HG02588 (cell line): ENCODE data around the gene SC5D.
A peak's percentile ranks its signal among the peaks of the same experiment; 100 is the strongest.

Experiments
- ATAC-seq: cut with Tn5 transposase; IDR thresholded peaks from one replicate; pipeline ENCODE4 v1.9.1; 2021; ENCODE audit warnings: mild to moderate bottlenecking, moderate library complexity; ENCODE audit not compliant: unreplicated experiment

Gene SC5D

GRCh38 chr11:121328176-121328966 lies 35.8 kb downstream of the SC5D start:
- ATAC-seq, result no peak

GRCh38 chr11:121328967-121329679 lies 36.6 kb downstream of the SC5D start:
- ATAC-seq, result no peak

DNA sequence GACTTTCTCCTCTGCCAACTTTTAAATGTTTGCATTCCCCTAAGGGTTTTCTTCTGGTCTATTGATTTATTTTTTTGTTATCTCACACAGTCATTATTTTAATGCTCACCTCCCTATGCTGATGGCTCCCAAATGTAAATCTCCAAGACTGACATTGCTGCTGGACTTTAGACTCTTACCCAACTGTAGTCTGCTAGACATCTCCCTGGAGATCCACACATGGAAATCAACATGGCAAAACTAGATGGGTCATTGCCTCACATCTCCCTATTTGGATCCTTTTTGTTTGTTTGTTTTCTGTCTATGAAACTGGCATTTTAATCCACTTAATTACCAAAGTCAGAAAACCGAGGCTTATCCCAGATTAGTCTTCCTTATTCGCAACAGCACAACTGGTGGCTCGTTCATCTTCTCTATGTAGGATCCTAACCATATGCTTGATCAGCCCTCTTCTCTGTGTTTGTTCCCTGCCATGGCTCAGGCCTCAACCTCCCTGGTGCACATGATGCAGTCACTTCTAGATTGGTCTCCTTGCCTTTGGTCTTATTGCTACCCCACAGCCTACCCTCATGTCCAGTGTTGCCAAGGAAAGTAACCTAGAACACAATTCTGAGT lies 37.3 kb downstream of the SC5D start:
- ATAC-seq, result no peak

DNA sequence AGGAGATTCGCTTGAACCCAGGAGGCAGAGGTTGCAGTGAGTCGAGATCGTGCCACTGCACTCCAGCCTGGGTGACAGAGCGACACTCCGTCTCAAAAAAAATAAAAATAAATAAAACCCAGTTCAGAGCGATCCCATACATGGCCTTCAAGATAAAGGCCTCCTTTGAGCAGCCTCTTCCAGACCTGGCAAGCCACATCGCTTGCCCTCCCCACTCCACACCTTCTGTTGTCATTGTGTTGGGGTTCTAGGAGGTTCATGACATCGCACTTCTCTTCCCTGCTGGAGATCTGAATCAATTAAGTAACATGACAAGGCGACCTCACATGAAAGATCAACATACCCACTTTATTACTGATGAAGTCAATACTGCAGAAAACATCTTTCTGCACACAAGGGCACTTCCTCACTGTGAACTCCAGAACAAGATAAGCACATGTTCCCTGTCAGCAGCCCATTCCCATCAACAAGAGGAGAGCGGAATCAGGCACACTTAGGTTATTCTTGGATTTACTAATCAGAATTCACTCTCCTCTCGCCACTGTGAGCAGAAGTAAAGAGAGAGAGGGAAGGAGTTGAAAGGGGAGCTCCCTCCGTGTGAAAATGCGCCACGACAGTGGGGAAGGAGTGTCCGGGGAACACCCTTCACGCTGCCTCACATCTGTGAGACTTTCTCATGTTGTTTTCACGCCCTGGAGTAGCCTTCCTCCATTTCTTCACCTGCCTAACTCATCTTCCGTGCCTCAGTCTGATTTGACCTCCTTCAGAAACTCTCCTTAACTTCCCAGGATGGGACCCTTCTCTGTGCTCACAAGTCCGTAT lies 38.3 kb downstream of the SC5D start:
- no peak for ATAC-seq

DNA sequence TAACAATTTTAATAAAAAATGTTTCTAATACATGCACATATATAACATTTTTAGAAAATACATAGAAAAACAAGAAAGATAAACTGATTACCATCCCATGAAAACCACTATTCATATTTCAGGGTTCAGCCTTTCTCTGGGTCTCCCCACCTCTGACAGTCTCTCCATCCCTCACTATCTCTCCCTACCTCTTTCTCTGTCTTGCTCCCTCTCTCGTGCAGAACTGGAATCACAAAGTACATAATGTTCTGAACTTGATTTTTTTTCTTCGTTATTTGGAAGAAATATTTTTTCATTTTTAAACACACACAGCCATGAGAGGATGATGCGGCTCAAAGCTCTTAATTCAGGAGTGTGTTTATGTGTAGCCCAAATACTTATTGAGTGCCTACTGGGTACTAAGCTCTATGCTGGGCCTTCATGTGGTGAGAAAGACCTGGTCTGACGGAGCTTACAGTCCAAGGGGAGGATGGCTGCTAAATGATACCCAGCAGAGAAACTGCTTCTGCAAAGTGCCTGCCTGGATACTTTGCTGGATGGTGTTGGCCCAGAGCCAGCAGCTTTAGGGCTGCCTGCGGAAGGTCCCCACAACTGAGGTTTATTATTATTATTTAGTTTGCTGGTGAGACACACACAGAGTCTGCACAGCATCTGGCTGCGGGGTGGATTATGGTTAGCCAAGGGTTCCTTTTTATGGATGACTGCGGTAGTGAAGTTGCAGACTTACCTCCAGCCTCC lies 42.6 kb downstream of the SC5D start:
- no peak for ATAC-seq

DNA sequence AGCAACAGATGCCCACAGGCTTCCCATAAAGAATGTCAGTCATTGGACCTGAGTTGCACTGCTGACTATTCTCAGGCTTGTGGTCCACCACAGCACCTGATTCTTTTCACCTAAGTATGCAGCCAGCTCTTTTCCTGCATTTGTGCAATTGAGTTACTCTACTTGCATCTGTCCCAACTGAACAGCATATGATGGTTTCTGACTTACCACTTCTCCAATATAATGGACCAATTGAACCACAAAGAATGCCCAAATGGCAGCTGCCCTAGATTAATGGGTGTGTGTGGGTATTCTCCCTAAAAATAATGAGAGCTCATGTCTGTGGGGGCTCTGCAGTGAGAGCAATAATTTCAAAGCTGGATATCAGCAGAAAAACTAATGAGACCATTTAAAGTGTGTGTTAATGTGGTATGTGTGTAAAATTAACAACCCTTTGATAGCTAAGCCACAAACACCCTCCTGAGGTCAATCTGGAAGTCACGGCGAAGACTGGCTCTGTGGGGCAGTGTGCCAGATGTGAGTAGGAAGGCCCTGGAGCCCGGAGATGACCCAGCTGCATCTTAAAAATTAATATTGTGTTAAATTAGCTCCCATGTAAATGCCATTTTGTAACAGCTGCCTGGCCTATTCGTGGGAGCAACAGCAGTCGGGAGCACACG lies 43.8 kb downstream of the SC5D start:
- no peak for ATAC-seq

GRCh38 chr11:121337078-121337477 lies 44.5 kb downstream of the SC5D start:
- peak; percentile 41 for ATAC-seq

DNA sequence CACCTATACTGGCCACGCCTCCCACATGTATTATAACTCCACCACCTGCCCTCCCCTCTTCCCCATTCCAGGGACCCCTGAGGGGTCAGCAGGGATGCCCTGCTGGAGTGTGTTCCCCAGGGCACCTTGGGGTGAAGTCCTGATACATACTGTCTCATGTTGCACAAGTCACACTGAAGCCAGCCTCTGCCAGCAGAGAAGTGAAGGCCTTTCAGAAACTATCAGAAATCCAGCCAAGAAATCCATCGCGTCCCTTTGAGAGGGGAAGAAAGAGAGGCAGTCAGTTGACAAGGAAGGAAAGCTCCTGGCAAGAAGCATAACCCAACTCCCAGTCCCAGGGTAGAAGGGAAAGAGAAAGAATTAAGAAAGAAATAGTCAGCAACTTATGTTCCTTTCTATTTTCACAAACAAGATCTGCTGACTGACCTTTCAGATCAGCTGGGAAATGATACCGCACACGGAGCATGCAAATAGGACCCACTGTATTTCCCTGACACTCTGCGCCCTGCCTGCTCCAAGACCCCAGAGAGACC lies 45.2 kb downstream of the SC5D start:
- ATAC-seq, result peak; percentile 16

- no peak for ATAC-seq
Observed at GRCh38 chr11:121338536-121338935, 46.0 kb downstream of the SC5D start.

- ATAC-seq, result no peak
Observed at GRCh38 chr11:121340032-121340580, 47.5 kb downstream of the SC5D start.

DNA sequence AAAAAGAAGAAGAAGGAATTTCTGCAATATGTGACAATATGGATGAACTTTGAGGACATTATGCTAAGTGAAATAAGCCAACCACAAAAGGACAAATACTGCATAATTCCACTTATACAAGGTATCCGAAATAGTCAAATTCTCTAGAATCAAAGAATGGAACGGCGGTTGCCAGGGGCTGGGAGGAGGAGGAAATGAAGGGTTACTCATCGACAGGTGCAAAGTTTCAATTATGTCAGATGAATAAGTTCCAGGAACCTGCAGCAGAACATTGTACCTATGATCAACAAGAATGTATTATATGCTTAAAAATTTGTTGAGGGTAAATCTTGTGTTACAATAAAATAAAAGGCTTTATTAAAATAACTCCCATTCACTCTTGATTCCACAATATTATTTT lies 49.0 kb downstream of the SC5D start:
- ATAC-seq, result no peak

DNA sequence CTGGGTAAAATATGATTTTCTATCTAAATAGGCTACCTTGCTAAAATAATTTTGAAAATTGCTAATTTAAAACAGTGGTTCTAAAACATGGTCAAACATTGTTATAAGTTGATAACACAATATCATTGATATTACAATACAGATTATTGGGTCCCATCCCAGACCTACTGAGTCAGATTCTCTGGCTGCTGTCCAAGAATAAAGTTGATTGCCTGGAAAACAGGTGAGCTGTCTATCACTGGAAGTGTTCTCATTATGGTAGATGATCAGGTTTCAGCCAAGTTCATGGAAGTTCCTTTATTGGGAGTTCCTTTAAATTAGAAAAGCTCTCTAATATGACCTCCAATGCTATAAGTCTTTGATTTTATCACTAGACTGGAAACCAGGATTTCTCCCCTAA lies 52.3 kb downstream of the SC5D start:
- no peak for ATAC-seq

DNA sequence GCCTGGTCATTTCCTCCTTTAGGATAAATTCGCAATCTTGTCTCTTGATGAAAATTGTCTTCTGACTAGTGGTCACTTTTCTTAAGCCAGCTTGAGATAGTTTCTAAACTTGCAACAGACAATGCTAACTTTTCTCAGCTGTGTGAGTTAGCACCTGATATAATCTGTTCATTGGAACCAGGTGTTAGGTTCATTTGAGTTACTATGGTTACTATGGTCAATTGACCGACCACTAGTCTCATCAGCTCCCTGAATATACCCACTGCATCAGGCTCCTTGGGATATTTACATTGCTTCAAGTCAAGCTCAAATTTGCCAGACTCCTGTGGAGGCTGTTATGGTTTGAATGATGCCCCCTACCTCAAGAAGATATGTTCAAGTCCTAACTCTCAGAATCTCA lies 54.5 kb downstream of the SC5D start:
- ATAC-seq, result no peak

- ATAC-seq, result no peak
Observed at GRCh38 chr11:121347813-121348212, 55.2 kb downstream of the SC5D start.

DNA sequence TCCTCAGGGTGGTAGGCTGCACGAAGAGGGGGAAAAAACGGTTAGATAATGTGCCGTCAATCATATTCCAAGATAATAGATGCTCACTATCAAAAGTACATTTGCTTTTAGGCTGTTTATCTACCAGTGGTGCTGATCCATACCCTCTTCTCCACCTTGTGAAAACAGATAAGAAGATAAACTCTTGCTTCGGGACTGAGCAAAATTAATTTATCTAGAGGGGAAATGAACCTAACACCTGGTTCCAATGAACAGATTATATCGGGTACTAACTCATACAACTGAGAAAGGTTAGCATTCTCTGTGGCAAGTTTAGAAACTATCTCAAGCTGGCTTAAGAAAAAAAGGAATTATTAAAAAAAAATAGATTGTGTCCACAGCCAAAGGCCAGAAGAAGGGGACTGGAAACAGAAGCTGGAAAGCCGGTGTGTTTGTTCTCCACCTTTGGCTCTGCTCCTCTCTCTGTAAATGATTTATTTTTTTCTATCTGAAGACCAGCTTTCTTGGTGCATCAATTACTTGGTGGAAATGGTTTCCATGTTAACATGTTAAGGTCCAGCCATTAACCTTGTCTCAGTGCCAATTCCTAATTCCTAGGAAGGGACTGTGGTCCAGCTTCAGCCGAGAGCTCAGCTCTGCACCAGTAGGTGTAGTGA lies 55.8 kb downstream of the SC5D start:
- no peak for ATAC-seq

GRCh38 chr11:121349790-121350189 lies 57.2 kb downstream of the SC5D start:
- ATAC-seq, result no peak

- ATAC-seq, result no peak
Observed at GRCh38 chr11:121350314-121351082, 57.9 kb downstream of the SC5D start.

- no peak for ATAC-seq
Observed at GRCh38 chr11:121351083-121351630, 58.6 kb downstream of the SC5D start.
